GM23248 (cell line): Measurements from ENCODE around the gene TTC28. TPM values are rescaled to one million over a fixed set of nuclear protein-coding genes. Genes with fewer than 3 reads are reported as not detected.

Source experiments
- DNase-seq: peaks from one replicate; pipeline ENCODE4 v3.0.0-alpha.2; 2015
- H2AFZ ChIP-seq: fragments of 200-600 bp; sonication (generic); 2 replicates; pipeline ENCODE4 v1.6.1; 2016; ENCODE audit warnings: antibody characterized with exemption
- H3F3A ChIP-seq: fragments of 200-600 bp; sonication (generic); 2 replicates; pipeline ENCODE4 v1.6.1; 2016; ENCODE audit warnings: mild to moderate bottlenecking, antibody characterized with exemption, mixed run types; ENCODE audit not compliant: insufficient read depth
- H3K27ac ChIP-seq: fragments of 200-600 bp; sonication (generic); 2 replicates; pipeline ENCODE4 v1.5.1; 2016; ENCODE audit warnings: mild to moderate bottlenecking
- H3K27me3 ChIP-seq: fragments of 200-600 bp; sonication (generic); replicated peaks from 2 replicates; pipeline ENCODE4 v1.6.1; 2016; ENCODE audit warnings: mild to moderate bottlenecking; ENCODE audit not compliant: insufficient read depth
- H3K36me3 ChIP-seq: fragments of 200-600 bp; sonication (generic); 2 replicates; pipeline ENCODE4 v1.6.1; 2016; ENCODE audit warnings: low read depth, mild to moderate bottlenecking
- H3K4me1 ChIP-seq: fragments of 200-600 bp; sonication (generic); 2 replicates; pipeline ENCODE4 v1.6.1; 2016; ENCODE audit warnings: mild to moderate bottlenecking; ENCODE audit not compliant: insufficient read depth
- H3K4me2 ChIP-seq: fragments of 200-600 bp; sonication (generic); one replicate; pipeline ENCODE4 v1.6.1; 2016; ENCODE audit warnings: mild to moderate bottlenecking; ENCODE audit not compliant: unreplicated experiment
- H3K4me3 ChIP-seq: fragments of 200-600 bp; sonication (generic); 2 replicates; pipeline ENCODE4 v1.5.1; 2016; ENCODE audit warnings: mild to moderate bottlenecking
- H3K79me2 ChIP-seq: fragments of 200-600 bp; sonication (generic); 2 replicates; pipeline ENCODE4 v1.6.1; 2016; ENCODE audit warnings: mild to moderate bottlenecking; ENCODE audit not compliant: insufficient read depth
- H3K9ac ChIP-seq: fragments of 200-600 bp; sonication (generic); 2 replicates; pipeline ENCODE4 v1.6.1; 2016; ENCODE audit warnings: mild to moderate bottlenecking
- H3K9me2 ChIP-seq: fragments of 200-600 bp; sonication (generic); 2 replicates; pipeline ENCODE4 v1.6.1; 2016; ENCODE audit warnings: mixed run types, mild to moderate bottlenecking, moderate library complexity; ENCODE audit not compliant: insufficient read depth
- H3K9me3 ChIP-seq: fragments of 200-600 bp; sonication (generic); one replicate; pipeline ENCODE4 v1.6.1; 2017; ENCODE audit warnings: low read depth
- H4K20me1 ChIP-seq: fragments of 200-600 bp; sonication (generic); 2 replicates; pipeline ENCODE4 v1.6.0; 2016; ENCODE audit not compliant: insufficient read depth
- EZH2 ChIP-seq: fragments of 200-600 bp; sonication (generic); IDR thresholded peaks from 2 replicates; pipeline ENCODE4 v1.6.1; 2018; ENCODE audit warnings: antibody characterized with exemption, mild to moderate bottlenecking; ENCODE audit not compliant: insufficient read depth, poor library complexity, severe bottlenecking
- EZH2phosphoT487 ChIP-seq: fragments of 200-600 bp; sonication (generic); IDR thresholded peaks from 2 replicates; pipeline ENCODE4 v1.6.1; 2018; ENCODE audit warnings: antibody characterized with exemption, moderate library complexity, mild to moderate bottlenecking, low read depth; ENCODE audit not compliant: insufficient read depth
- WGBS, 2 experiments: methylation state at CpG; one replicate each; pipeline ENCODE4 v1.1.6; 2015 to 2017; ENCODE audit warnings: low lambda C conversion rate in 2 of 2, low coverage in 1 of 2; ENCODE audit errors: missing lambda C conversion rate in 2 of 2; 5-methylcytosine and 5-hydroxymethylcytosine counted together
- in situ Hi-C: fragments of 300-500 bp; cut with MboI; formaldehyde crosslinking; loops from 2 replicates; pipeline ENCODE4 v1.15.0; 2020
- polyA plus RNA-seq: library from polyadenylated mRNA; unstranded; fragments of >200 nt; fragmentation: Nextera tagmentation; extraction: Ambion mirVana; gene quantifications from 2 replicates; pipeline ENCODE4 v1.2.1, GENCODE V29; 2016
- total RNA-seq: library from RNA; depleted of rRNA; stranded (reverse); fragments of >200 nt; shearing (Covaris generic); gene quantifications from 2 replicates; pipeline ENCODE4 v1.2.3, GENCODE V29; 2014

Gene TTC28
- total and polyA plus RNA-seq, 2 experiments from 2014 or later, result 12.5 to 41.9 TPM

DNA sequence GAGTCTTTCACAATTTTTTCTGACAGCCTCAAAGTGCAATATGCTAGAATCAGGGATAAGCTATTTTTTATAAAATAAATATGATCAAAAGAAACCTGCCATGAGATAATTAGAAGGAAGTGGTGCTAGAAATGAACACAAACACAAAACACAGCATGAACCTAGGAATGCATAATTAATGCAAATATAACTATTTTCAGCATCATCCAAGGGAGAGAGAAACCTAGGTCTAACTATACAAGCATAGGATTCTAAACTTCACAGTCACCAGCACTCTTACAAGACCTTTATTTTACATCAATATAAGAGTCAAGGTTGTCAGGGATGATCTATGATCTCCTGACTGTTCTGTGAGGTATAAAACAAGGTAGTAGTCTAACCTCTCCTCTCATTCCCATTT, 29.2 kb downstream of the TTC28 start:
- no peak for DNase-seq
- TF ChIP-seq EZH2phosphoT487 (no peak), EZH2 (no peak)
- in situ Hi-C loops, result no loop called here

DNA sequence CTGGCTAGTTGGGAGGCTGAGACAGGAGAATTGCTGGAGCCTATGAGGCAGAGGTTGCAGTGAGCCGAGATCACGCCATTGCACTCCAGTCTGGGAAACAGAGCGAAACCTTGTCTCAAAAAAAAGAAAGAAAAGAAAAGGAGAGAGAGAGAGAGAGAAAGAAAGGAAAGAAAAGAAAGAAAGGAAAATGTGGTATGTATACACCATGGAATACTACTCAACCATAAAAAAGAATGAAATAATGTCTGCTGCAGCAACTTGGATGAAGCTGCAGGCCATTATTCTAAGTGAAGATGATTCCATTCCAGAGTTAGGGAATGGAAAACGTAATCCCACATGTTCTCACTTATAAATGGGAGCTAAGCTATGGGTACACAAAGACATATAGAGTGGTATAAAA, 30.8 kb downstream of the TTC28 start:
- Histone ChIP-seq H3K79me2 (peaks cover 5% of the 10 kb centered on the region; the same call in 1 of the 2 replicates), H3K4me2 (no peak overlapping the region), H2AFZ (no peak overlapping the region), H3F3A (no peaks in the 10 kb centered on the region), H3K9ac (no peak overlapping the region), H3K9me3 (no peaks in the 10 kb centered on the region), H3K27ac (no peak overlapping the region), H3K9me2 (no peaks in the 10 kb centered on the region), H3K36me3 (no peaks in the 10 kb centered on the region), H3K27me3 (no peaks in the 10 kb centered on the region), H3K4me3 (no peak overlapping the region), H4K20me1 (no peaks in the 10 kb centered on the region), H3K4me1 (no peaks in the 10 kb centered on the region)
- 94 to 95% methylated on average over 4 of the region's 4 CpGs for WGBS, 2 experiments
- no peak for TF ChIP-seq EZH2phosphoT487
- no peak for TF ChIP-seq EZH2
- in situ Hi-C loops, result no loop called here
- DNase-seq, result no peak

More for the DNA sequence above, 29.2 kb downstream of the TTC28 start:
- Histone ChIP-seq H2AFZ (no peak overlapping the region), H3K79me2 (peaks cover 5% of the 10 kb centered on the region; the same call in 1 of the 2 replicates), H3K9ac (no peak overlapping the region), H4K20me1 (no peaks in the 10 kb centered on the region), H3K27ac (no peak overlapping the region), H3K36me3 (no peaks in the 10 kb centered on the region), H3K4me2 (no peak overlapping the region), H3F3A (no peaks in the 10 kb centered on the region), H3K9me3 (no peaks in the 10 kb centered on the region), H3K27me3 (no peaks in the 10 kb centered on the region), H3K4me1 (no peaks in the 10 kb centered on the region), H3K9me2 (no peaks in the 10 kb centered on the region), H3K4me3 (no peak overlapping the region)

DNA sequence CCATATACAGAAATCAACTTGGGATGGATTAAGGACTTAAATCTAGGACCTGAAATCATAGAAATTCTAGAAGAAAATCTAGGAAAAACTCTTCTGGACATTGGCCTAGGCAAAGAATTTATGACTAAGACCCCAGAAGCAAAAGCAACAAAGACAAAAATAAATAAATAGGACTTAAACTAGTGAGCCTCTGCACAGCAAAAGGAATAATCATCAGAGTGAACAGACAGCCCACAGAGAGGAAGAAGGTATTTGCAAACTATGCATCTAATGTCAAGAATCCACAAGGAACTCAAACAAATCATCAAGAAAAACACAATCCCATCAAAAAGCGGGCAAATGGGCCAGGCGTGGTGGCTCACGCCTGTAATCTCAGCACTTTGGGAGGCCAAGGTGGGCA, 32.4 kb downstream of the TTC28 start:
- no peak for DNase-seq
- WGBS, 2 experiments, result 95 to 98% methylated on average over 3 of the region's 3 CpGs
- no peaks in the 10 kb centered on the region for H3F3A ChIP-seq
- no peak overlapping the region for H3K4me3 ChIP-seq
- H3K9me2 ChIP-seq, result no peaks in the 10 kb centered on the region
- H2AFZ ChIP-seq, result no peak overlapping the region
- no peaks in the 10 kb centered on the region for H3K27me3 ChIP-seq
- H3K9ac ChIP-seq, result no peak overlapping the region
- in situ Hi-C loops, result no loop called here
- H3K4me1 ChIP-seq, result no peaks in the 10 kb centered on the region
- H3K9me3 ChIP-seq, result no peaks in the 10 kb centered on the region
- no peaks in the 10 kb centered on the region for H3K36me3 ChIP-seq
- TF ChIP-seq EZH2, result no peak
- no peak for TF ChIP-seq EZH2phosphoT487
- H3K79me2 ChIP-seq, result peaks cover 5% of the 10 kb centered on the region; the same call in 1 of the 2 replicates
- H3K4me2 ChIP-seq, result no peak overlapping the region
- no peak overlapping the region for H3K27ac ChIP-seq
- H4K20me1 ChIP-seq, result no peaks in the 10 kb centered on the region

DNA sequence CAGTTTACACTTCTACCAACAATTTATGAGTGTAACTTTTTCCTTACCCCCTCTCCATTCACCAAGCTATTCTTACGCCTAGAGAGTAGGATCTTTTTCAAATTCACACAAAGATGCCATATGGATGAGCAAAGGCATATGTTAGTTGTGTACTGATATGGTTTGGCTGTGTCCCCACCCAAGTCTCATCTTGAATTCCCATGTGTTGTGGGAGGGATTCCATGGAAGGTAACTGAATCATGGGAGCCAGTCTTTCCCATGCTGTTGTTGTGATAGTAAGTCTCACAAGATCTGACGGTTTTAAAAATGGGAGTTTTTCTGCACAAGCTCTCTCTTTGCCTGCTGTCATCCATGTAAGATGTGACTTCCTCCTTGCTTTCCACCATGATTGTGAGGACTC, 40.3 kb downstream of the TTC28 start:
- in situ Hi-C loops, result no loop called here
- H2AFZ ChIP-seq, result no peak overlapping the region
- H3K4me1 ChIP-seq, result no peaks in the 10 kb centered on the region
- no peak overlapping the region for H3K4me3 ChIP-seq
- no peaks in the 10 kb centered on the region for H3K9me3 ChIP-seq
- H3K9me2 ChIP-seq, result no peaks in the 10 kb centered on the region
- no peak overlapping the region for H3K4me2 ChIP-seq
- DNase-seq, result no peak
- WGBS, 2 experiments, result 87% methylated on average over 2 of the region's 2 CpGs
- no peaks in the 10 kb centered on the region for H4K20me1 ChIP-seq
- H3K9ac ChIP-seq, result no peak overlapping the region
- no peak overlapping the region for H3K27ac ChIP-seq
- H3K79me2 ChIP-seq, result no peaks in the 10 kb centered on the region
- H3K36me3 ChIP-seq, result no peaks in the 10 kb centered on the region
- H3K27me3 ChIP-seq, result no peaks in the 10 kb centered on the region
- no peak for TF ChIP-seq EZH2
- TF ChIP-seq EZH2phosphoT487, result no peak
- 0 out of 2 replicates have a peak, but pooled peaks cover 4% of the 10 kb centered on the region for H3F3A ChIP-seq

DNA sequence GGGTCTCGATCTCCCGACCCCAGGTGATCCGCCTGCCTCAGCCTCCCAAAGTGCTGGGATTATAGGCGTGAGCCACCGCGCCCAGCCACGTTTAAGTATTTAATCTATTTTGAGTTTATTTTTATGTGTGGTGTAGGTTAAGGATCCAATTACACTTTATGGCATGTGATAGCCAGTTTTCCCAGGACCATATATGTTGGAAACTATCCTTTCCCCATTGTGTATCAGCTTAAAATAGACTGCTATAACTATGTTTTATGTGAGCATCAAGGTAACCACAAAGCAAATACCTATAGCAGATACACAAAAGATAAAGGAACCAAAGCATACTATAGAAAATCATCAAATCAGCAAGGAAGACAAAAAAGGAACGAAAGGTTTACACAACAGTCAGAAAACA, 42.4 kb downstream of the TTC28 start:
- no peaks in the 10 kb centered on the region for H3K27me3 ChIP-seq
- H4K20me1 ChIP-seq, result no peaks in the 10 kb centered on the region
- H3K4me2 ChIP-seq, result no peak overlapping the region
- 98 to 99% methylated on average over 7 to 8 of the region's 8 CpGs for WGBS, 2 experiments
- DNase-seq, result no peak
- H3K27ac ChIP-seq, result no peak overlapping the region
- H3K4me3 ChIP-seq, result no peak overlapping the region
- TF ChIP-seq EZH2phosphoT487 (no peak), EZH2 (no peak)
- no peaks in the 10 kb centered on the region for H3K36me3 ChIP-seq
- no peaks in the 10 kb centered on the region for H3K9me2 ChIP-seq
- H3K9ac ChIP-seq, result no peak overlapping the region
- no peaks in the 10 kb centered on the region for H3K9me3 ChIP-seq
- in situ Hi-C loops, result no loop called here
- H3K4me1 ChIP-seq, result no peaks in the 10 kb centered on the region
- H3K79me2 ChIP-seq, result no peaks in the 10 kb centered on the region
- 0 out of 2 replicates have a peak, but pooled peaks cover 4% of the 10 kb centered on the region for H3F3A ChIP-seq
- no peak overlapping the region for H2AFZ ChIP-seq
